SK-N-MC (cell line): Measurements from ENCODE around the gene LPIN1.

Source experiments
- EZH2 ChIP-seq: fragments of 200-600 bp; sonication (generic); IDR thresholded peaks from one replicate; pipeline ENCODE4 v1.6.1; 2017; ENCODE audit warnings: antibody characterized with exemption
- POLR2AphosphoS5 ChIP-seq: IDR thresholded peaks from 2 replicates; pipeline ENCODE4 v1.6.1; 2012; ENCODE audit warnings: mild to moderate bottlenecking, low read depth, low read length, borderline replicate concordance

GRCh38 chr2:11790228-11790627 is 43.8 kb downstream of the LPIN1 start:
- TF ChIP-seq POLR2AphosphoS5 (no peak), EZH2 (no peak)
